HepG2 (cell line): Measurements from ENCODE around the gene ERP44. TPM values are rescaled to one million over a fixed set of nuclear protein-coding genes. Genes with fewer than 3 reads are reported as not detected.

Experiments
- ATAC-seq: fragments of 200-7000 bp; cut with Tn5 transposase; 3 replicates; pipeline ENCODE4 v1.9.1; 2020; ENCODE audit warnings: mild to moderate bottlenecking, moderate library complexity
- BruUV-seq: library from RNA; stranded (reverse); fragments of 400-500 nt; replicated peaks from 2 replicates; lab custom pipeline; 2021; lab: Mats Ljungman, UMichigan
- CTCF ChIA-PET: fragments of 300-600 bp; formaldehyde crosslinking; extraction: SDS; loops from one replicate; lab custom pipeline; 2021; ENCODE audit warnings: low total read pairs, inconsistent platforms, low intra/inter-chr PET ratio; lab: Yijun Ruan, JAX
- POLR2A ChIA-PET: fragments of 350-600 bp; sonication (Branson Sonifier 250); formaldehyde crosslinking; loops from one replicate; lab custom pipeline; 2020; ENCODE audit warnings: antibody characterized with exemption, inconsistent platforms; lab: Yijun Ruan, JAX
- DNase-seq: peaks from one replicate; pipeline ENCODE4 v3.0.0-alpha.2; 2015; ENCODE audit warnings: low spot score
- FAIRE-seq: peaks from 3 replicates; lab custom pipeline; 2011; peaks lifted over from hg19 to GRCh38; lab: Jason Lieb, UNC
- H2AFZ ChIP-seq: one replicate; pipeline ENCODE4 v1.6.1; 2011; ENCODE audit warnings: low read length, inconsistent platforms
- H3K27ac ChIP-seq: fragments of 300-600 bp; 3 replicates; pipeline ENCODE4 v1.8.0; 2011; ENCODE audit warnings: mixed run types, mild to moderate bottlenecking, mixed read lengths, low read length, inconsistent platforms; ENCODE audit not compliant: insufficient read depth; ENCODE audit errors: extremely low read length
- H3K27me3 ChIP-seq, 2 experiments: fragments of 200-600 bp in 1 of 2; 2 replicates in 1 of 2; 3 replicates in 1 of 2; pipeline versions ENCODE4 v1.6.0 to v1.8.0; 2011; ENCODE audit warnings: low read length in 2 of 2, mild to moderate bottlenecking in 2 of 2, moderate library complexity in 2 of 2, inconsistent platforms in 1 of 2; ENCODE audit not compliant: insufficient read depth in 2 of 2, control insufficient read depth in 1 of 2
- H3K36me3 ChIP-seq, 2 experiments: fragments of 200-600 bp in 1 of 2; replicated peaks in 1 of 2; 2 replicates in 1 of 2; 3 replicates in 1 of 2; pipeline versions ENCODE4 v1.5.1 to v1.8.0; 2011; ENCODE audit warnings: low read length in 2 of 2, inconsistent platforms in 1 of 2; ENCODE audit not compliant: insufficient read depth in 2 of 2, control insufficient read depth in 1 of 2
- H3K4me1 ChIP-seq: 2 replicates; pipeline ENCODE4 v1.5.1; 2012; ENCODE audit warnings: low read length, inconsistent platforms; ENCODE audit not compliant: insufficient read depth
- H3K4me2 ChIP-seq: 2 replicates; pipeline ENCODE4 v1.6.0; 2011; ENCODE audit warnings: low read depth, low read length, inconsistent platforms
- H3K4me3 ChIP-seq, 3 experiments: fragments of 200-600 bp in 1 of 3; sonication (generic), shearing (Covaris generic) in 1 of 3; replicated peaks in 1 of 3; 2 replicates each; pipeline ENCODE4 v1.5.1; 2011 to 2016; ENCODE audit warnings: low read length in 3 of 3, inconsistent platforms in 2 of 3, low read depth in 2 of 3, mild to moderate bottlenecking in 2 of 3, control low read depth in 1 of 3, mixed read lengths in 1 of 3; ENCODE audit not compliant: insufficient read depth in 1 of 3
- H3K79me2 ChIP-seq: one replicate; pipeline ENCODE4 v1.6.1; 2011; ENCODE audit warnings: low read length, inconsistent platforms; ENCODE audit not compliant: insufficient read depth
- H3K9ac ChIP-seq: 2 replicates; pipeline ENCODE4 v1.6.0; 2011; ENCODE audit warnings: mild to moderate bottlenecking, low read depth, low read length, inconsistent platforms; ENCODE audit not compliant: insufficient read depth
- H3K9me3 ChIP-seq: 2 replicates; pipeline ENCODE4 v1.5.1; 2012; ENCODE audit warnings: mild to moderate bottlenecking, low read length
- H4K20me1 ChIP-seq: 2 replicates; pipeline ENCODE4 v1.6.0; 2011; ENCODE audit warnings: inconsistent platforms, mild to moderate bottlenecking, low read length, moderate library complexity; ENCODE audit not compliant: insufficient read depth
- ATF4 ChIP-seq, 2 experiments: fragments of 450-650 bp in 1 of 2; sonication (generic) in 1 of 2; formaldehyde crosslinking; IDR thresholded peaks; 2 replicates each; pipeline versions ENCODE4 v1.5.0 to v1.8.0; 2020 to 2022; ENCODE audit warnings: mild to moderate bottlenecking in 1 of 2, missing genetic modification reagents in 1 of 2
- BATF2 ChIP-seq: sonication (generic); formaldehyde crosslinking; IDR thresholded peaks from 2 replicates; pipeline ENCODE4 v1.8.0; 2022; ENCODE audit warnings: mild to moderate bottlenecking, missing genetic modification reagents, moderate library complexity
- CEBPB ChIP-seq: IDR thresholded peaks from 2 replicates; pipeline ENCODE4 v1.6.1; 2011; ENCODE audit warnings: low read depth, low read length, improper control_type of control experiment, borderline replicate concordance
- DZIP1 ChIP-seq: sonication (generic); formaldehyde crosslinking; IDR thresholded peaks from 2 replicates; pipeline ENCODE4 v1.5.0; 2020; ENCODE audit warnings: mild to moderate bottlenecking, missing genetic modification reagents
- MYPOP ChIP-seq: sonication (generic); formaldehyde crosslinking; IDR thresholded peaks from 2 replicates; pipeline ENCODE4 v1.8.1; 2023; ENCODE audit warnings: mild to moderate bottlenecking, moderate library complexity, missing genetic modification reagents
- NFIC ChIP-seq: IDR thresholded peaks from 2 replicates; pipeline ENCODE4 v1.6.1; 2012; ENCODE audit warnings: mild to moderate bottlenecking, low read length, inconsistent platforms
- TAF15 ChIP-seq: fragments of 200-400 bp; formaldehyde crosslinking; IDR thresholded peaks from one replicate; pipeline ENCODE4 v1.6.1; 2018; ENCODE audit warnings: mild to moderate bottlenecking, low read depth, low read length; ENCODE audit not compliant: poor library complexity, severe bottlenecking
- ZNF275 ChIP-seq: sonication (generic); formaldehyde crosslinking; IDR thresholded peaks from 2 replicates; pipeline ENCODE4 v1.8.0; 2022; ENCODE audit warnings: missing genetic modification reagents, mild to moderate bottlenecking, inconsistent platforms, borderline replicate concordance
- ZNF512 ChIP-seq: sonication (generic); formaldehyde crosslinking; IDR thresholded peaks from 2 replicates; pipeline ENCODE4 v1.4.0; 2020; ENCODE audit warnings: mild to moderate bottlenecking, missing genetic modification reagents
- ZNF549 ChIP-seq: sonication (generic); formaldehyde crosslinking; IDR thresholded peaks from 2 replicates; pipeline ENCODE4 v1.5.0; 2020; ENCODE audit warnings: missing genetic modification reagents
- ZNF556 ChIP-seq: sonication (generic); formaldehyde crosslinking; IDR thresholded peaks from 2 replicates; pipeline ENCODE4 v1.4.0; 2020; ENCODE audit warnings: mild to moderate bottlenecking, missing genetic modification reagents, borderline replicate concordance
- ZNF562 ChIP-seq: sonication (generic); formaldehyde crosslinking; IDR thresholded peaks from 2 replicates; pipeline ENCODE4 v1.8.0; 2022; ENCODE audit warnings: missing genetic modification reagents, borderline replicate concordance
- ZNF644 ChIP-seq: IDR thresholded peaks from 2 replicates; pipeline ENCODE4 v1.6.1; 2016; ENCODE audit warnings: low read depth
- ZNF773 ChIP-seq: sonication (generic); formaldehyde crosslinking; IDR thresholded peaks from 2 replicates; pipeline ENCODE4 v1.4.0; 2020; ENCODE audit warnings: missing genetic modification reagents, borderline replicate concordance
- WGBS: methylation state at CpG from one replicate; pipeline ENCODE4 v1.1.6; 2017; ENCODE audit warnings: low lambda C conversion rate; 5-methylcytosine and 5-hydroxymethylcytosine counted together
- in situ Hi-C: cut with HindIII; loops from 2 replicates; pipeline ENCODE4 v1.10.0; 2017; ENCODE audit warnings: low pct_unique_long_range_greater_than_20kb; ENCODE audit not compliant: extremely low pct_ligation_motif_present
- intact Hi-C: fragments of 100-400 bp; cut with micrococcal nuclease; formaldehyde crosslinking; loops from one replicate; pipeline ENCODE4 v1.10.0; 2022; ENCODE audit not compliant: unreplicated experiment
- polyA plus RNA-seq, 8 experiments: library from polyadenylated mRNA; depleted of rRNA in 3 of 8; stranded (reverse) in 7 of 8; unstranded in 1 of 8; fragments of >200 nt; fragmentation: Illumina TruSeq in 4 of 8; extraction: Trizol in 4 of 8; gene quantifications; 2 replicates each; pipeline versions ENCODE4 v1.2.1 to v1.2.3, GENCODE V29; 2011 to 2016; ENCODE audit warnings: low read depth in 4 of 8, missing spikeins in 1 of 8, mixed read lengths in 1 of 8; ENCODE audit not compliant: insufficient read depth in 1 of 8
- total RNA-seq, 5 experiments: library from RNA; depleted of rRNA; stranded (reverse); fragments of >200 nt; fragmentation: Illumina TruSeq; extraction: Trizol; gene quantifications; 2 replicates each; pipeline ENCODE4 v1.2.3, GENCODE V29; 2016; ENCODE audit warnings: low read depth in 1 of 5

ERP44 gene
- total and polyA plus RNA-seq, 2 of the 13 experiments (the other 11 are each of a cell fraction or from before 2014, with no cell fraction given) = 8.9 to 13.8 TPM

- DNase-seq (no peak), ATAC-seq (no peak), FAIRE-seq (no peak)
- Histone ChIP-seq H2AFZ (no peak overlapping the region), H3K4me1 (peaks cover 9% of the 10 kb centered on the region), H3K79me2 (peaks cover 5% of the 10 kb centered on the region), H4K20me1 (no peaks in the 10 kb centered on the region), H3K27me3 (no peaks in the 10 kb centered on the region), H3K27ac (no peak overlapping the region), H3K4me3 (no peak overlapping the region), H3K9ac (no peak overlapping the region), H3K36me3 (peaks cover 0 to 5% of the 10 kb centered on the region in 2 experiments; a peak in 1 of 5 replicates), H3K4me2 (no peak overlapping the region), H3K9me3 (no peaks in the 10 kb centered on the region)
- in situ Hi-C loops (no loop called here), intact Hi-C loops (no loop called here)
- POLR2A ChIA-PET = no interaction called here
- 96% methylated on average over 4 of the region's 4 CpGs for WGBS
- no TSS peak for BruUV-seq
- CTCF ChIA-PET = no interaction called here
- no peak for TF ChIP-seq ZNF556 (CRISPR knock-in tag)
- TF ChIP-seq TAF15 = no peak
- no peak for TF ChIP-seq ZNF512 (CRISPR knock-in tag)
- no peak for TF ChIP-seq ZNF773
- no peak for TF ChIP-seq ATF4 (CRISPR knock-in tag; IDR thresholded peaks at IDR 0.05)
- TF ChIP-seq NFIC = no peak
- no peak for TF ChIP-seq CEBPB
- no peak for TF ChIP-seq ZNF549 (CRISPR knock-in tag)
- TF ChIP-seq MYPOP (CRISPR knock-in tag) = no peak
- TF ChIP-seq ZNF562 (CRISPR knock-in tag) = no peak
- no peak for TF ChIP-seq BATF2 (CRISPR knock-in tag)
- no peak for TF ChIP-seq DZIP1 (CRISPR knock-in tag)
- TF ChIP-seq ZNF644 = no peak
- TF ChIP-seq ZNF275 (CRISPR knock-in tag) = no peak
These were observed 39.9 kb downstream of the ERP44 start for GRCh38 chr9:100058699-100059579.
